Activated T-cell treated with anti-CD3 and anti-CD28 coated beads, Interleukin-2, amount 50 U/mL, for 1 hour (primary cell): ENCODE measurements around the gene COL24A1.

Source experiments
- DNase-seq: peaks from one replicate; pipeline ENCODE4 v3.0.0-alpha.2; 2020

Gene COL24A1

DNA sequence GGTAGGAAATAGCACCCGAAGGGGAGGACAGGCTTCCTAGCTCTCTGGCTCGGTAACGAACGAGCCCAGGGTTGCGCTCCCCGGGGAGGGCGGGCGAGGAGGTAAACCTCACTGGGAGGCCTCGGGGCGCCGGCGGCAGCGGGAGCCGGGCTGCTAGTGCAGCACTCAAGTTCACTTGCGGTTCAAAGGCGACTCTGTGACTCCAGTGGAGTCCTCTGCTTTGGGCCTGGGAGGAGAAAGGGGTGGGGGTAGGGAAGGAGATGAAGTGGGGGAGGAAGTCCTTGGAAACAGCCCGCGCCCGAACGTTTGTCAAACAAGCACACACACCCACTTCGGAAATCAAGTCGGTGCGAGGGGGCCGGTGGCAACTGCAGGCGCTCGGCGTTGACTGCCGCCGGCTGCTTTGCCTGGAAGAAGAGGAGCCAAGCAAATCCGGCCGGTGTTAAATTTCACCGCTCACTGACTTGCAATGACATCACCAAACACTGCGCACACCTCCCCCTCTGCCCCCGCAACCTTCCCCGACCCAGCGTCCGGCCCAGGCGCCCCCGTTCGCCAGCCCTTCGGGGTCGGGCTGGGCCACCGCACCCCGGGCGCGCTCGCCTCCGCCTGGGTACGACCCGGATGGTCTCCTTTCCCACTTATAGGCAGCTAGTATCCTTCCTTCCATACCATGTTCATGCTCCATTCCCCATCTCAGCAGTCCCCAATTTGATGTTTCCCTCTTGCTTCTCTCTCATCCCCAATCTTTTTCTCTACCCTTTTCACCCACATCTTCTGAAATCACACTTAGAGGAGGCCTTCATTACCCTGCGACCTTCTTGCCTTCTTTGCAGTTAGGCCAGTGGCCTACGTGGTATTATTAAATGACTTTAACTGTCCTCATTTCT is at the start of gene COL24A1:
Gene COL24A1, minus strand, starts transcription at position 207 of the 890 bp plus-strand sequence. CDS start 376 bp downstream, outside the sequence.
- DNase-seq: no peak

DNA sequence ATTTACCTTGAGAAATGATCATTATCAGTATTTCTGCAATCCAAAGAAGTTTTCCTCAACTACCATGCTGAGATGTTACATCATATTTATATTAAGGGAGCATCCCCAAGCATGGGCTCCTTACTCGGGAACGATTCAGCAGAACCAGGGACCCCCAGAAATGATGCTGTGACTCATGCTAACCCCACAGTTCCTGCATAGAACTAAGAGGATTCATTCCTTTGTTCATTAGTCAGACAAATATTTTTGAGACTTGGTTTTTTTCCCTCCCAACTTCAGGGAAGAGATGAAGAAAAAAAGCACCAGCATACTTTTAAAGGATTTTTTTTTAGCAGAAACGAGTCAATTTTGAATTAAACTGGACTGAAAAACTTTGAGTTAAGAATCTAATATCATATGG is 49.2 kb upstream of the COL24A1 start:
- no peak for DNase-seq

DNA sequence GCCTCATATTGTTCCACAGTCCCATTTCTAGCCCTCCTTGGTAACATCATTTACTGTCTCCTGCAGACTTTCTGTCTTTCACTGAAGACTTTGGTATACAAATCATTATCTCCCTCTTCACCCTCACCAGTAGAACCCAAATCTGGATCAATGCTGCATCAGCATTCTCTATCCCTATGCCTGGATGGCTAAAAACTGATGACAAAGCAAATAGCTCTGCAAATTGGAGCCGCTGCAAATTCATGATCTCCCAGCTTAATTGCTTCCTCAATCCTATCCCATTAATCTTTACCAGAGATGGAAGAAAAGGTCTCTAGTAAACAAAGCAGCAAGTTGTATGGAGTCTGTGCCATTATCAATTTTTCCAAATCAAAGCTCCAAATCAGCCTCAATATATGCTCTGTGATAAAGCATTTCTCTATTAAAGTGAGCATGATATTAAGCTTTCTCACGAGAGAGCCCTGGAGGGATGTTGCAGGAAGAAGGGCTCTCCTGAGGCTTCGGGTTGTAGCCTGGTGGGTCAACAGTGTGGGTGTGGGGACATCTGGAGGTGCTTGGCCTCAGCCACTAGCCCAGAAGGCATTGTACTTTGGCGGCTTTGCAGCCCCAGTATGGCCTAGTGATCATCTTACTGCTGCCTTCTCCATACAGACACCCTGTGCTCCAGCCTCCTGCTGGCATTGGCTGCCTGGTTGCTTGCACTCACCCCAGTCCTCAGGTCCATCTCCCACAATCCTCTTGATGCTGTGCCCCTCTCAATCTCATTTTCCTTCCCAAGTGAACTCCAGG is 46.2 kb upstream of the COL24A1 start:
- no peak for DNase-seq

DNA sequence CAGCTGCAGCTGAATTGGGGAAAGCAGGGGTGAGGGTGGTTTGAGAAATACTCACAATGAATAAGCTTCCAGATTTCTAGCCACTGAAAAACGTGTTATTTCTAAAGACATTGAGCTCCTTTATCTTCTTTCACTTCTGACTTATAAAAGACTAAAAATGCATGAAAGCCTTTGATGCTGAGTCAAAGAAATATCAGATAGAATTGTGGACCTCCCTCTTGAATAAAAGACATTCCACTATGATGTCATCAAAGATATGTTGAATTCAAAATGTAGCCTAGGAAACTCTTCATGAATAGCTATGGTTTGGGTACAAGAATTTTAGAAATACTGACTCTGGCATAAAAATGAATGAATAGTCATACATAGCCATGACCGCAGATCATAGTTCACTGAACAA is 44.7 kb upstream of the COL24A1 start:
- no peak for DNase-seq

DNA sequence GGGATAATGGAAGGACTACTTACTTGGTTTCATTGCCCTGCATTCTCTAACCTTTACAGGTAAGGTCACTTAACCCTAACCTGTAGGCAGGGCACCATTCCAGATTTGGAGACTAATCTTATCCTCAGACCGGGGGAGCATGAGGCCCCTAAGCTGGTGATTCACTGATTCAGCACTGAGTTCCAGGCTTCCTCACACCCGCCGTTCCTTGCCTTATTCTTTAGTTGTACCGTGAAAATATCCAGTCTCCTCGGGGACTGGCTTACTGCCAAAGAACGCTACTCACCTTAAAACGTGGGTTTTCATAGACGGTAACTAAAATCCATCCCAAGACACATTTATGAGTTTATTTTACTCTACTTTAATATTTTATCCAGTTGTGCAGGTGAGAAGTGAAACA is 44.3 kb upstream of the COL24A1 start:
- DNase-seq: no peak

DNA sequence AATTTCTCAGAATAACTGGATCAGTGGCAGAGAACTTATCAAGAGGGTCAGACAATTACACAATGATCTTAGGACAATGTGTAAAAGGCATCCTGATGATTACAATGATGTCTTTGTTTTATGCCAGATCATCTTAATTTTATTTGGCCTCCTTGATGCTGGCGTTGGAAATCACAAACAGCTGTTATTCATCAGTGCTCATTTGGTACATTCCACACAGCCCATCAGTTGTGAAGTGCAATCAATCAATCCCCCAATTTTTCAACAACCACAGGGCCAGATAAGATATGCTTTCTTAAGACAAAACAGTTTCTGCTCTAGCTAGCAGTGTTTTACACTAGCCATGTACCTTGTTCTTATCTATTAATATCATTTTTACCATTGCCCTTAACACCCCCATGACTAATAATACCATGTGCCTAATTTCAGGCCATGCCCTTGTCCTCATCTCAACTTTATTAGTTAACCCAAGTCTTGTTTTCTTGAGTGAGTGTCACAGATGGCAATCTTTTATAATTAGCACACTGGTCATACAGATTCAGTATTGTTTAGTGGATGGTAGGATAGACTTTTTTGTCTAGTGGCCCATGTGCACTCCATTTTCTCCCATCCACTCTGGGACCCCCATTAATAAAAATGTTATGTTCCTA is 40.8 kb upstream of the COL24A1 start:
- DNase-seq: no peak

DNA sequence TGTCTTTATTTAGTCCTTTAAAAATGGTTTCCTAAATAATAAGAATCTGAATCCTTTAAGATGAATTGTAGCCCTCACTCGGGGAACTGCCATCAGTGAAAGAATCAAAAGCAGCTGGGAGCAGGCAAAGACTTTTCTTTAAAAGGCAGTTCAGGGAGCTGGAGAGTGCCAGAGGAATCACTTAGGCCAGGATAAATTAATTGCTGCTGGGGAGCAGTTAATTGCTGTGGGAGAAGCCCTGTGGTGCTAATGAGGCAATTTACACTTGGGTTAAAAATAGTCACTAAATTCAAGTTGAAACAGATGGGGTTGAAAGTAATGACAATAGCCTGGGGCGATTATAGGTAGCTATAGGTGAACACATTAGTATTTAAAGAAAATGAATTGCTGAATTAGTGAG is 38.7 kb upstream of the COL24A1 start:
- no peak for DNase-seq

DNA sequence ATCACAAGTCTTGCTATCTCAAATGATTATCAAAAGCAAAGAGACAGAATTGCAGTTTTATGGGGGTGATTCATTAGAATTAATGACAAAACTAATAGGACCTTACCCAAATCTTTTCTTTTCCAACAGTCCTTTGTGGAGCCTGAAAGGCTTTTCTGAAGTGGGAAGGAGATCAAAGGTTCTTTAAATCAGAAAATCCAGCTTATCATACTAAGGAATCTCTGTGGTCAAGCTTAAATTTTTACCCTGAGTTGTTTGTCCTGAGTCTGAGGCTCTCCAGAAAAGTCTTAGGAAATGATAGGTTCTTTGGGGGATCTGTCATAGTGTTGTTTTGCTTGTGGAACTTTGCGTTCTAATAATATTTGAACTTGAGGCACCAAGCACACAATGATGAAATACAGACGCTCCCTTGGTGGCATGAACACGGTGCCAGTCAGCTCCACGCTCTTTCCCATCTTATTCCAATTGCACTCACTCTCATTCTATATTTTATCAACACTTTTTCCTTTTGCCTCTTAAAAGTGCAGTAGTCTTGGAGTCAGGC is 38.0 kb upstream of the COL24A1 start:
- no peak for DNase-seq

DNA sequence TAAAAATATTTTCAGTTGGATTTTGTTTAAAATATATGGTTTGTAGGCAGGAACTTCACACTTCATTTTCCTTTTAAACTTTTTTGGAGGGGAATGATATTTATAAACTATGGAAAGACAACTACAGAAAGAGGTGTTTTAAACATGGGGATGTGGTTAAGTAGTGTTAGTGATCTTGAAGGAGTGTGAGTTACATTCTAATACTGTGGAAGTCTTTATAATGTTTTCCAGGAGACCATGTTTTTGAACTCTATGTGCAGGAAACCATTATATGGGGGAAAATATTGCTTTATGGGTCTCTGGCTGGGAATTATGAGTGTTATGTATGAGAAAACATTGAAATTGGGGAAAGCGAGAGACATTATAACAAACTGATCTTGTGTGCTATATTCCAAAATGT is 35.8 kb upstream of the COL24A1 start:
- DNase-seq: no peak

DNA sequence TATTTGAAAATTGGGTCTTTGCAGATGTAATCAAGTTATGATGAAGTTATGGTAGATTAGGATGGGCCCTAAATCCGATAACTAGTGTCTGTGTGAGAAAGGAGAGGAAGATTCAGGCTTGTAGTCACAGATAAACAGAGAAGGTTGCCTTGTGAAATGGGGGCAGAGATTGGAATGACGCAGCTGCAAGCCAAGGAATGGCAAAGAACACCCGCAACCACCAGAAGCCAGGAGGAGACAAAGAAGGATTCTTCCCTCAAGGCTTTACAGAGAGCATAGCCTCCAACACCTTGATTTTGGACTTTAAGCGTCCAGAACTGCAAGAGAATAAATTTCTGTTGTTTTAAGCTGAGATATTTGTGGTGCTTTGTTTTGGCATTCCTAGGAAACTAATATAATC is 35.4 kb upstream of the COL24A1 start:
- DNase-seq: no peak

DNA sequence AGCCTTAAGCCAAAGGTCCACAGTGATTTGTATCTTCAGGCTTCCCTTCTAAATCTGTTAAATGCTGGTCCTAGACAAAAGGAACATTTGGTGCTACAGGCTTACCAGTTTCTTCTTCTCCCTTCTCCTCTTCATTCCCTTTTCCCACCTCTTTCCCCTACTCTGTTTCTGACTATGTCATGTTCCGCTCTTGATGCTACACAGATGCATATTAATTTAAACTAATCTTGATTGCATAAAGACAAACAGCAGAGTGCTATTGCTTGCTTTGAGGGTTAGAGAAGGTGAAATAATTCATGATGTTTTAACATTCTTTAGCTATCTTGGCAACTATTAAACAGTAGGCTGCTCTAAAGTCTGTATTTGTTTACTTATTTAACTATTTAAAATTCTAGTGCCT is 34.3 kb upstream of the COL24A1 start:
- DNase-seq: no peak

DNA sequence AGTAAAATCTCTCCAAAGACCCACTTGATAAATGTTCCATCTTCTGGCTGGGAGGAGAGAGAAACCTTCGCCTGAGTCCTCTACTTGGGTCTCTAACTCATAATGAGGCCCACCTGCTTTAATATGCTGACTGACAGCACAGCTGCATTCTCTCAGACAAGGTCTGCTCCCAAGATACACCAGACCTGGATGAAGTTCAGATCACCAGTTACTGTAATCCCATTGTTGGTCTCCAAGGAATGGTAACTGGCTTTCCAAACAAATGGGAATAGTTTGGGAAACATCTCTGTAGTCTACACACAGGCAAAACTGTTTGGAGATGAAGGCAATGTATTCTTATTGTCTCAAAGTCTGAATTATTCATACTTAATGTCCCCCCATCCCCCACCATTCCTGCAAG is 27.9 kb upstream of the COL24A1 start:
- DNase-seq: no peak

DNA sequence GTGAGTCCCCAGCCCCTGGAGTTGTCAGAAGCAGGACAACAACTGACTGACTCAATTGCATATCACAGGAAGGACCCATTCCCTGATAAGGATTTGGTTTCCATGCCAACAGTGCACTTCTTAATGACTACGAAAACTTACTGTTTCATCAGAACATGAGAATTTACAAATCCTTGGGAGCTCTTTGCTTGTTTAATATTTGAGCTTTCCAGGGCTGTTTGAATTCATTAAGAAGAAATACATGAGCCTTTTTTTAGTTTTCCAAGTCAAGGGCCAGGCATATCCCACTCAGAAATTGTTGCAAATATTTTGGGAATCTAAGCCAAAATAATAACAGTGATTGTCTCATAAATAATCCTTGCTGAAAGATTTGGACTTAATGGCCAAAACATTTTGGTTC is 27.2 kb upstream of the COL24A1 start:
- no peak for DNase-seq

DNA sequence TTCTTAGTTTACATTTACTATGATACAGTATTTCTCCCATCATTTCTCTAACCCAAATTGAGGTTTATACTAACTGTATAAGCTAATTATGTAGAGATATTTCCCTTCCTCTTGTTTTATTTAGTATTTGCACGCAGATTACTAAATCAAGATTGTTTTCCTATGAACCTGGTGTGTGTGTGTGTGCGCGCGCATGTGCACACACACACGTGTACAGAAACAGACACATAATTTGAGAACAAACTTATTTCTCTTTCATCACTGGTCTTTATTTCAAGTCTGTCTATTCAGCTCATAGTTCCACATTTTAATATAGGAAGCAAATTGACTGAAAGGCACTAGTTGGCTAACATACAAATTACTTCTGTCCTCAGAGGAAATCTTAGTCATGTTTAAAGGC is 19.7 kb upstream of the COL24A1 start:
- no peak for DNase-seq

DNA sequence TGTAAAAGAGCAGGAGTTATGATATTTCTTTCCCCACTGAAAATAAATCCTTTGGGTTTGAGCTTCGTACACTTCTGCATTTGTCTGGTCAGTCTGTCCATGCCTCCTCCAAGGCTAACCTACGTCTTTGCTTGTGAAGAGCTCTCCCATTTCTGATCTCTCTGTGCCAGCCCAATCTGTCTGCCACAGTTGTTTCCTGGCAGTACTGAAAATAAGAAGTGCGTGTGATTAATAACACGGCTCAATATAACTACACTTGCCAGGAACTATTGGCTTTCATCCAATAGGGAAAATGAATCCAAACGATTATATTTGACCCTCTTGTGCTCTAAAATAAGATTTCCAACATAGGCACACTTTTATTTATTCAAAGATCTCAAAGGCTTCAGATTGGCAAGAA is 19.2 kb upstream of the COL24A1 start:
- no peak for DNase-seq

DNA sequence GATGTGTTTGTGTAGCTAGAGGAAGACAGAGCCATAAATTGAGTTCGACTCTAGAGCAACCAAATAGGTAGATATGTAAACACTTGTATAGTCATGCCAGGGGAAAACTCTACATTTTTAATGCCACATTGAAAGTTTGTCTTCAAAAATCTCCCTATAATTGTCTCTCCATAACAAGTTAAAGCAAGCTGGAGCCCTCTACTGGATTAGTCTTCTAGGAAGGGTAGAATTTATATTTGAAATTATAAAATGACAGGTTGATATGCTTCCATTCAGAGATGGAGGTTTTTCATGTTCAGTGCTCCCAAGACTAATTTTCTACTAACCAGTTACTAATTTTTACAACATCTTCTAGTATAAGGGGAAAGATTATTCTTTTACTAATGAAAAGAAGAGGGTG is 13.1 kb upstream of the COL24A1 start:
- DNase-seq: no peak

DNA sequence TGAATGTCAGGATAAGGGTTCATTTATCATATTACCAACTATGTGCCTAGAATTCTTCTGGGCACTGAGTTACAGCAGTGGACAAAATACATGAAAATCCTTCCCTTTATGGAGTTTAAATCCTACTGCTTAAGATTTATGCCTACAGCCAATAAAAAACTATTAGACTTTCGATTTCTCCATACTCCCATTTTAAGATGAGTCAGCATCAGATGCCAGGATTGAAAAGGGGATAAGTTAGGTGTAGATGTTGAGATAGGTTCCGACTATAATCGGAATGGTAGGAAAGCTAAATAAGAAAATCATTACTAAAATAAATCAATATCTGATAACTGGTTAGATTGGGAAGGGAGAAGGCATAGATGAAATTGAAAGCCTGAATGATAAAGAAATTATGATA is 3.2 kb upstream of the COL24A1 start:
- no peak for DNase-seq

DNA sequence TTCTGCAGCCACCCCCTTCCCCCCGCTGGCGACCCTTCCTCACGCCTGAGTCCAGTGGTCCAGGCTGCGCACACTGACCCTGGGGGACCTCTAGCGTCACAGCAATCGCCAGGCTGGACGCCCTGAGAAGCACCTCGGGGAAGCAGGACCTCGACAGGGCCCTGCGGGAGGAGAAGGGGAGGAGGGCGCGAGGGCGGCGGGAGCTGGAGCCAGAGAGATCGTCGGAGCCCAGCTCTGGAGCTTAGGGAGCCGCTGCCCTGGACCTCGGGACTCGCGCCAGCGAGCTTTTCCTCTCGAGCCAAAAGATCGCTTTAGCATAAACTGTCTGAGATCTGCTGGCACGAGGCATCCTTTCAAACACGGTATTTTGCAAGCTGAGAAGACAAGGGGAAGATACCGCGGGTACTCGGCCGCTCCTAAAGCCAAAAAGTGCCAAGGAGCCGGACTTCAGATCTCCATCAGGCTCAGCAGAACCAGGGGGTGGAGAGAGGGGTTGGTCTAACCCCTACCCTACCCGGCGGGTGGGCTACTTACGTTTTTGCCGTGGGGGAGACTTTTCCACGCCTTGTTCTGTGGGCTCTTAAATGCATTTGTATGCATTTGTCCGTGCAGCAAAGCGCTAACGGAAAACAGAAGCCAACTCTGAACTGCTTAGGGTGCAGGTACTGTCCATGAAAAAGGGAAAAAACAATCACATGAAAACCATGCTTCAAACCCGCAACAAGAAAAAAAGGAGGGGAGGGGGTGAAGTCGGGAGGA is 586 bp downstream of the COL24A1 start:
- DNase-seq: no peak

DNA sequence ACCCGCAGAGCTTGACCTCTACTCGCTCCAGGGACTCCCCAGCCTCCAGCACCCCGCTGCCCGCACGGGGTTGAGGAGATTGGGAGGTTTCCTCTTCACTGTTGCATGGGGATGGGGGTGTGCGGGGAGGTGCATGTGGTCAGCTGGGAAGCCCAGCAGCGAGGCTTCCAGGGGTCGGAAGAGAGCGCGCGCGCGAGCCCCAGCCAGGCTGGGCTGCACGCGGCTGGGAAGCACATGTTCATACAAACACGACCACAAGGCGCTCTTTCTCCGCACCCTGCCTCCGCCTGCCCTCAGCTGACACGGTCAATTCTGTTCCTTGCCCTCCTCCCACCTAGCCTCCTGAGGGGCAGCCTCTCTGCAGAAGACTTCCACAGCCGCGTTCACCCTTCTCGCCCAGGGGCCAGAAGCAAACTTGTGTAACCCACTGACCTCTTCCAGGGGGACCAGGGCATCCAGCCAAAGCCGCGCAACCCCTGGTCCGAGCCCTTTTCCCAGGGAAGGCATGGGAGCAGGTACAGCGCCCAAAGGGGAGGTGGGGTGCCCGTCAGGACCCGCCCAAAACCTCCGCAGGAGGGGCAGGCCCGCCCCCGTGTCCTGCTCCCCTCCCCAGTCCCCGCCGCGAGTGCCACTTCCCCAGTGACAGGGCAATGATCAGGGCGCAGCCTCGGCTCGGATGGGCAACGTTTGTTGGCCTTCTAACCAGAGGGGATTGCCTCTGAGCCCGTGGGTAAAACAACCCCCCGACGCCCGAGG is 1.3 kb downstream of the COL24A1 start:
- no peak for DNase-seq

DNA sequence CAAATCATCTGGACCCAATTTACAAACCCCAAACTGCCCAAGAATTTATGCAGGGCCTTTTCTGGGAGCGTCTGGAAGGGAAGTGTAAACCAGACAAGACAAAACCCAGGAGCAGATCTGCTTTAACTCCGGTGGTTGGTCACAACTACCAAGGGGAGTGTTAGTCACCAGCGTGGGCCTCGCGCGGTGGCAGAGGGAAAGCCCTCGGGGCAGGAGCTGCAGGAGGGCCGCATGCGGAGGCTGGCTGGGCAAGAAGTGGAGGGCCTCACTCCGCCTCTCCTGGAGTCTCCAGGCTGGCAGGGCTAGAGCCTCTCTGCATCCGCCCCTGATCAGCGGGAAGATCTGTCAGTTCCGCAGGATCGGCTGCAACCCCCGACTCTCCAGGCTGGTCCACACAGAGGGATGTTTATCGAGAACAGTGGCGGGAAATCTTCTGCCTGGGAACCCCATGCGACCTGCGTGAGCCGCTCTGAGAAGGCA is 2.0 kb downstream of the COL24A1 start:
- DNase-seq: no peak

DNA sequence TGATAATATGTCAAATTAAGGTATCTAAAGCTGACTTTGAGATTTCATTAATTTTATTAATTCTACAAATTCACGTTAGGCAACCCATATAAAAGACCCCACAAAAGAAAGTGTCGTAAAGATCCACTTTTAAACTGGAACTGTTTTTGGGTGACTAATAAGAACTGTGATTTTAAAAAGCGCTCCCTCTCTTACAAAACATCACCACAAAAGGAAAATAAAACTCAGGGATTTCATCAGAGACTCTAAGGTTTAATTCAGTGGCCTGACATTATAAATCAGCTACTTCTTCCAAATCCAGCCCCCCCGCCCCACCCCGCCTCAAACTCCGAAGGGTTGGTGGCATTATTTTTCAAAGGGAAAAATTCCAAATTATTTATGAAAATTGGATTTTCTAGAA is 2.7 kb downstream of the COL24A1 start:
- DNase-seq: no peak

DNA sequence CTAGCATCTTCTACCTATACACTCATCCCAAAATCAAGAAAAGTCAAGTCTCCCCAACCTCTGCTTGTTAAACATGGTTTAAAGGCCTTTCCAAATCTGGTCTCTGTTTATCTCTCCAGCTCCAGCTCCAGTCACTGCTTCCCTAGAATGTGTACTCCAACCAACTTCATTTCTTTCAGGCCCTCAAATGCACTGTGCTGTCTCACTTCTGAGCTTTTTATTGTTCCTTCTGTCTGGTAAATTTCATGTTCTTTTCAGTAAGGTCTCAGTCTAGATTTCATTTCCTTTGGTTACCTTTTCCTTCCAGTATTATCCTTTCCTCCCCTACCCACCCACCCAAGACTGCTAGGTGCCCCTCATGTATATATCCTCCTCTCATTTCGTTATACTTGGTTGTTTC is 3.7 kb downstream of the COL24A1 start:
- no peak for DNase-seq
